OCI-LY7 (cell line): ENCODE results near the gene GALNT5.

Experiments used
- EZH2phosphoT487 ChIP-seq: fragments of 200-600 bp; sonication (generic); IDR thresholded peaks from 2 replicates; pipeline ENCODE4 v1.6.1; 2018; ENCODE audit warnings: low read depth, borderline replicate concordance, mild to moderate bottlenecking, mixed run types, antibody characterized with exemption, low read length, moderate library complexity, mixed read lengths
- TF ChIP-seq, protein P1 (sequence below): fragments of 200-600 bp; sonication (generic); conservative IDR thresholded peaks from 2 replicates; pipeline ENCODE4 v1.5.1; 2014; ENCODE audit warnings: mild to moderate bottlenecking, antibody characterized with exemption, low read length, moderate library complexity, mixed read lengths

- TF ChIP-seq, protein P1, sequence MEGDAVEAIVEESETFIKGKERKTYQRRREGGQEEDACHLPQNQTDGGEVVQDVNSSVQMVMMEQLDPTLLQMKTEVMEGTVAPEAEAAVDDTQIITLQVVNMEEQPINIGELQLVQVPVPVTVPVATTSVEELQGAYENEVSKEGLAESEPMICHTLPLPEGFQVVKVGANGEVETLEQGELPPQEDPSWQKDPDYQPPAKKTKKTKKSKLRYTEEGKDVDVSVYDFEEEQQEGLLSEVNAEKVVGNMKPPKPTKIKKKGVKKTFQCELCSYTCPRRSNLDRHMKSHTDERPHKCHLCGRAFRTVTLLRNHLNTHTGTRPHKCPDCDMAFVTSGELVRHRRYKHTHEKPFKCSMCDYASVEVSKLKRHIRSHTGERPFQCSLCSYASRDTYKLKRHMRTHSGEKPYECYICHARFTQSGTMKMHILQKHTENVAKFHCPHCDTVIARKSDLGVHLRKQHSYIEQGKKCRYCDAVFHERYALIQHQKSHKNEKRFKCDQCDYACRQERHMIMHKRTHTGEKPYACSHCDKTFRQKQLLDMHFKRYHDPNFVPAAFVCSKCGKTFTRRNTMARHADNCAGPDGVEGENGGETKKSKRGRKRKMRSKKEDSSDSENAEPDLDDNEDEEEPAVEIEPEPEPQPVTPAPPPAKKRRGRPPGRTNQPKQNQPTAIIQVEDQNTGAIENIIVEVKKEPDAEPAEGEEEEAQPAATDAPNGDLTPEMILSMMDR, result no peak
- TF ChIP-seq EZH2phosphoT487, result no peak
These were observed 28.6 kb upstream of the GALNT5 start for GRCh38 chr2:157228946-157229345.
